Fibroblast of peridontal ligament (primary cell): Measurements from ENCODE around the gene TXNDC8.
"Not testable (repeated sequence)": the region's sequence is repeated elsewhere in the genome, so short reads cannot be mapped to it uniquely, and the experiment has no call there.

Source experiments
- DNase-seq: peaks from one replicate; pipeline ENCODE4 v3.0.0-alpha.2; 2010; ENCODE audit errors: extremely low read depth

TXNDC8 gene

GRCh38 chr9:110327716-110328115, 9.9 kb downstream of the TXNDC8 start:
- DNase-seq: no peak

- DNase-seq: no peak
These were observed 13.8 kb downstream of the TXNDC8 start for GRCh38 chr9:110323818-110324217.

- DNase-seq: peak; percentile 35
These were observed 16.8 kb downstream of the TXNDC8 start for GRCh38 chr9:110320651-110321445.

- no peak for DNase-seq
These were observed 17.7 kb downstream of the TXNDC8 start for GRCh38 chr9:110319781-110320492.

GRCh38 chr9:110317911-110318310, 19.8 kb downstream of the TXNDC8 start:
- DNase-seq: no peak

GRCh38 chr9:110316261-110317075, 21.2 kb downstream of the TXNDC8 start:
- DNase-seq: no peak

- not testable (repeated sequence) for DNase-seq
These were observed 25.7 kb downstream of the TXNDC8 start for GRCh38 chr9:110311978-110312377.

- DNase-seq: no peak
These were observed 28.0 kb downstream of the TXNDC8 start for GRCh38 chr9:110309681-110310080.

GRCh38 chr9:110308633-110309038, 29.0 kb downstream of the TXNDC8 start:
- no peak for DNase-seq

- no peak for DNase-seq
These were observed 30.5 kb downstream of the TXNDC8 start for GRCh38 chr9:110307191-110307590.

- peak; percentile 83 for DNase-seq
These were observed 34.5 kb downstream of the TXNDC8 start for GRCh38 chr9:110303133-110303532.

- DNase-seq: no peak
These were observed 39.5 kb downstream of the TXNDC8 start for GRCh38 chr9:110298043-110298605.

GRCh38 chr9:110293248-110293647, 44.4 kb downstream of the TXNDC8 start:
- no peak for DNase-seq

GRCh38 chr9:110291921-110292557, 45.6 kb downstream of the TXNDC8 start:
- no peak for DNase-seq

GRCh38 chr9:110290001-110290400, 47.7 kb downstream of the TXNDC8 start:
- no peak for DNase-seq

GRCh38 chr9:110288503-110288902, 49.2 kb downstream of the TXNDC8 start:
- DNase-seq: no peak

- DNase-seq: no peak
These were observed 50.4 kb downstream of the TXNDC8 start for GRCh38 chr9:110287289-110287680.

GRCh38 chr9:110284211-110284844, 53.3 kb downstream of the TXNDC8 start:
- no peak for DNase-seq

- DNase-seq: no peak
These were observed 53.9 kb downstream of the TXNDC8 start for GRCh38 chr9:110283751-110284150.

- DNase-seq: no peak
These were observed 55.0 kb downstream of the TXNDC8 start for GRCh38 chr9:110282739-110283081.
